ENCODE results near the gene DPP6. TPM values are rescaled to one million over a fixed set of nuclear protein-coding genes. Genes with fewer than 3 reads are reported as not detected.

Gene DPP6
- total RNA-seq, 4 donors from 2014 or later: 0.30 to 11.8 (median 10.7) TPM

DNA sequence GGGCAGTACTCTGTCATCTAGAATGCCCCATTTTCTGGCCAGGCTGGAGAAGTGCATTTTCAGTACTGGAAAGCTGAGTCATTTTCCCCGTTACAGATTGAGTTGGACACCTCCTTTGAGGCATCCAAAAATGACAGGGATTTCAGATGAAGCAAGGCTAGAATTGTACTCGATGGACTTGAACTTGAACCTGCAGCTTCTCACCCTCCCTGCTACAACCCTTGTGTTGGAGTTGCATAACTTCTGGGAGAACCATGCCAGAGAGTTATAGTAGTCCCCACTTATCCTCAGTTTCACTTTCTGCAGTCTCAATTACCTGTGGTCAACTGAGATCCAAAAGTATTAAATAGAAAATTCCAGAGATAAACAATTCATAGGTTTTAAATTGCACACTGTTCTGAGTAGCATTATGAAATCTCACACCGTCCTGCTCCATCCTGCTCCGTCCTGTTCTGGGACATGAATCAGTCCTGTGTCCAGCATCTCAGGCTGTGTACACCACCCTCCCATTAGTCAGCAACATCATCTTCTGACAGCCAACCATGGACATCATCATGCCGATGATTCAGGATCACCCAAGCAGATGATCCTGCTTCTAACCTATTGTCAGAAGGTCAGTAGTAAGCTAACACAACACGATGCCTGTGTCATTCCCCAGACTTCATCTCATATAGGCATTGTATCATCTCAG lies 363.7 kb downstream of the DPP6 start:
- no peaks in the 10 kb centered on the region for H3K36me3 ChIP-seq
- no peaks in the 10 kb centered on the region for H3K27me3 ChIP-seq
- no peaks in the 10 kb centered on the region for H3K4me1 ChIP-seq
- TF ChIP-seq POLR2AphosphoS5 (IDR thresholded peaks at IDR 0.05): no peak
- TF ChIP-seq EP300 (IDR thresholded peaks at IDR 0.05): no peak
- no peak for TF ChIP-seq POLR2A (IDR thresholded peaks at IDR 0.05)
- TF ChIP-seq CTCF (IDR thresholded peaks at IDR 0.05): no peak
- no peak for DNase-seq (ENCODE audit: low spot score in 2 of 2)
- no peaks in the 10 kb centered on the region for H3K9me3 ChIP-seq
- no peak overlapping the region for H3K27ac ChIP-seq
- H3K4me3 ChIP-seq: no peak overlapping the region
- 82% methylated on average over 6 of the region's 6 CpGs for WGBS

GRCh38 chr7:154416714-154417113 lies 364.5 kb downstream of the DPP6 start:
- Histone ChIP-seq H3K27me3 (no peaks in the 10 kb centered on the region), H3K4me1 (no peaks in the 10 kb centered on the region), H3K36me3 (no peaks in the 10 kb centered on the region), H3K27ac (no peak overlapping the region), H3K9me3 (no peaks in the 10 kb centered on the region), H3K4me3 (no peak overlapping the region)
- TF ChIP-seq EP300 (IDR thresholded peaks at IDR 0.05) (no peak), POLR2AphosphoS5 (IDR thresholded peaks at IDR 0.05) (no peak), CTCF (IDR thresholded peaks at IDR 0.05) (no peak), POLR2A (IDR thresholded peaks at IDR 0.05) (no peak)
- WGBS: 48% methylated on average over 6 of the region's 6 CpGs
- no peak for DNase-seq (ENCODE audit: low spot score in 2 of 2)

DNA sequence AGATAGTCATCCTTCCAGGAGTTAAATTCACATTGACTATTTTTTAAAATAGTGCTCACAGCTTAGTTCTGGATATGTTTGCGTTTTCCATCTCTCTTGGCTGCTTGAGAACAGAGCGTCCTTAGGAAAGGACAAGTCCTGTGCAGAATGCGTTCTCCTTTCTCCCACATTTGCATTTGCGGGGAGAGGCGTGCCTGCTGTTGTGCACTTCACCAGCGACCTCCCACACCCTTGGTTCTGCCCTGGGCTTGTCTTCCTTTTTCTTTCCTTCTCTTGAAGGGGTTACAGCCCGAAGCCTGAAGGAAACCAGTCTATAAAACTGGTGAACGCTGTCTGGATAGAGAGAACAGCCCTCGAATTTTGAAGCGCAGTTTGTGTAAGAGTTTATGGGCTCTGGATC lies 367.1 kb downstream of the DPP6 start:
- H3K36me3 ChIP-seq: no peaks in the 10 kb centered on the region
- no peaks in the 10 kb centered on the region for H3K27me3 ChIP-seq
- no peak for TF ChIP-seq CTCF (IDR thresholded peaks at IDR 0.05)
- H3K27ac ChIP-seq: no peak overlapping the region
- no peak overlapping the region for H3K4me3 ChIP-seq
- H3K9me3 ChIP-seq: no peaks in the 10 kb centered on the region
- 82% methylated on average over 10 of the region's 10 CpGs for WGBS
- no peak for DNase-seq (ENCODE audit: low spot score in 2 of 2)
- no peaks in the 10 kb centered on the region for H3K4me1 ChIP-seq

- WGBS: 47% methylated on average over 4 of the region's 4 CpGs
- DNase-seq (ENCODE audit: low spot score in 2 of 2): no peak
- H3K4me3 ChIP-seq: no peak overlapping the region
- TF ChIP-seq POLR2A (IDR thresholded peaks at IDR 0.05): no peak
- TF ChIP-seq CTCF (IDR thresholded peaks at IDR 0.05): no peak
- TF ChIP-seq EP300 (IDR thresholded peaks at IDR 0.05): no peak
- no peak for TF ChIP-seq POLR2AphosphoS5 (IDR thresholded peaks at IDR 0.05)
- H3K9me3 ChIP-seq: no peaks in the 10 kb centered on the region
- H3K27me3 ChIP-seq: no peaks in the 10 kb centered on the region
- no peaks in the 10 kb centered on the region for H3K4me1 ChIP-seq
- H3K36me3 ChIP-seq: no peaks in the 10 kb centered on the region
- H3K27ac ChIP-seq: no peak overlapping the region
Measured at GRCh38 chr7:154423231-154423630, 371.0 kb downstream of the DPP6 start.

GRCh38 chr7:154424350-154424749 lies 372.2 kb downstream of the DPP6 start:
- Histone ChIP-seq H3K27ac (no peak overlapping the region), H3K9me3 (no peaks in the 10 kb centered on the region), H3K36me3 (no peaks in the 10 kb centered on the region), H3K4me1 (no peaks in the 10 kb centered on the region), H3K27me3 (no peaks in the 10 kb centered on the region), H3K4me3 (no peak overlapping the region)
- WGBS: 43% methylated on average over 8 of the region's 8 CpGs
- no peak for DNase-seq (ENCODE audit: low spot score in 2 of 2)
- no peak for TF ChIP-seq POLR2AphosphoS5 (IDR thresholded peaks at IDR 0.05)
- TF ChIP-seq POLR2A (IDR thresholded peaks at IDR 0.05): no peak
- no peak for TF ChIP-seq CTCF (IDR thresholded peaks at IDR 0.05)
